Bronchial epithelial cell (primary cell): ENCODE data around the gene BCDIN3D. TPM values are rescaled to one million over a fixed set of nuclear protein-coding genes. Genes with fewer than 3 reads are reported as not detected.

Experiments
- DNase-seq: peaks from one replicate; pipeline ENCODE4 v3.0.0-alpha.2; 2010; ENCODE audit warnings: low read depth
- FAIRE-seq: peaks from 2 replicates; lab custom pipeline; 2011; peaks lifted over from hg19 to GRCh38; lab: Jason Lieb, UNC
- H3K27me3 ChIP-seq: 2 replicates; pipeline ENCODE4 v1.5.1; 2011; ENCODE audit warnings: low read length; ENCODE audit not compliant: control insufficient read depth, insufficient read depth
- H3K36me3 ChIP-seq: 2 replicates; pipeline ENCODE4 v1.5.1; 2011; ENCODE audit warnings: low read length; ENCODE audit not compliant: control insufficient read depth, insufficient read depth
- H3K4me3 ChIP-seq: 2 replicates; pipeline ENCODE4 v1.5.1; 2011; ENCODE audit warnings: mild to moderate bottlenecking, low read depth, low read length, control low read depth
- total RNA-seq: library from RNA; depleted of rRNA; stranded (reverse); fragments of >200 nt; gene quantifications from 2 replicates; pipeline ENCODE4 v1.2.1, GENCODE V29; 2014
- TF ChIP-seq, protein P1 (sequence below): IDR thresholded peaks from 2 replicates; pipeline ENCODE4 v1.5.1; 2011; ENCODE audit warnings: mild to moderate bottlenecking, moderate library complexity, low read length, control low read depth, inconsistent platforms; ENCODE audit not compliant: insufficient read depth, severe bottlenecking

BCDIN3D gene
- total RNA-seq, 1 donor from 2014 or later, result 7.4 TPM

DNA sequence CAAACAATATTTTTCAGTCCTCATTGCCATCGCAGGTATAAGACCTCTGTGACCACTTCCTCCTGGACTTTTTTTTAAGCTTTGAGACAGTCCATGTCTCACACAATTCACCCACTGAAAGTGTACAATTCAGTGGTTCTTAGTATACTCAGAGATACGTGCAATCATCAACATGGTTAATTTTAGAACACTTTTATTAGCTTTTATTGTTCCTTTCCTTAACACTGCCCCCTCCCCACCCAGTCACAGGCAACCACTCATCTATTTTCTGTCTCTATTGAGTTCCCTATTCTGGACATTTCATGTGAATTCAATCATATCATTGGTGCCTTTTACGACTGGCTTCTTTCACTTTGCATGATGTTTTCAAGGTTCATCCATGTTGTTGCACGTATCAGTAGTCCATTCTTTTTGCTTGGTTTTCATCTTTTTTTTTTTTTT lies 30.9 kb downstream of the BCDIN3D start:
- H3K36me3 ChIP-seq, result no peaks in the 10 kb centered on the region
- TF ChIP-seq, protein P1, sequence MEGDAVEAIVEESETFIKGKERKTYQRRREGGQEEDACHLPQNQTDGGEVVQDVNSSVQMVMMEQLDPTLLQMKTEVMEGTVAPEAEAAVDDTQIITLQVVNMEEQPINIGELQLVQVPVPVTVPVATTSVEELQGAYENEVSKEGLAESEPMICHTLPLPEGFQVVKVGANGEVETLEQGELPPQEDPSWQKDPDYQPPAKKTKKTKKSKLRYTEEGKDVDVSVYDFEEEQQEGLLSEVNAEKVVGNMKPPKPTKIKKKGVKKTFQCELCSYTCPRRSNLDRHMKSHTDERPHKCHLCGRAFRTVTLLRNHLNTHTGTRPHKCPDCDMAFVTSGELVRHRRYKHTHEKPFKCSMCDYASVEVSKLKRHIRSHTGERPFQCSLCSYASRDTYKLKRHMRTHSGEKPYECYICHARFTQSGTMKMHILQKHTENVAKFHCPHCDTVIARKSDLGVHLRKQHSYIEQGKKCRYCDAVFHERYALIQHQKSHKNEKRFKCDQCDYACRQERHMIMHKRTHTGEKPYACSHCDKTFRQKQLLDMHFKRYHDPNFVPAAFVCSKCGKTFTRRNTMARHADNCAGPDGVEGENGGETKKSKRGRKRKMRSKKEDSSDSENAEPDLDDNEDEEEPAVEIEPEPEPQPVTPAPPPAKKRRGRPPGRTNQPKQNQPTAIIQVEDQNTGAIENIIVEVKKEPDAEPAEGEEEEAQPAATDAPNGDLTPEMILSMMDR, result no peak
- no peak for DNase-seq
- no peak overlapping the region for H3K4me3 ChIP-seq
- peaks cover 1% of the 10 kb centered on the region for H3K27me3 ChIP-seq
- no peak for FAIRE-seq

DNA sequence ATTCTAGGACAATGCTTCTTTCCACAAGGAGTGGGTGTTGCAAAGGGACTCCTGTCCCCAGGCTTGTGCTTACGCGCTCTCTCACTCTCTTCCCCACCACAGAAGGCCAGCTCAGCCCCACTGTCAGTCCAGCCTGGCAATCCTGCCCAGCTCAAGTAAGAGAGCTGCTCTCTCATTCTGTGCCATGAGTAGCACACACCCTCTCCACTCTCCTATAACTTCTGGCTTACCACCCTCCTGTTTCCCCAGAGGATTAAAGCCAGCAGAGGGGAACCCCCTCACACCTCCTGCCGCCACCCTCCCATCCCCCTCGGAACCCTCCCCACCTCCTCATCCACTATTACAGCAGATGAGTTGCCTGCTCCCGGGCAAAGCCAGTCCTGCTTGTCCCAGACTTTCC lies 31.8 kb downstream of the BCDIN3D start:
- FAIRE-seq, result no peak
- DNase-seq, result no peak

DNA sequence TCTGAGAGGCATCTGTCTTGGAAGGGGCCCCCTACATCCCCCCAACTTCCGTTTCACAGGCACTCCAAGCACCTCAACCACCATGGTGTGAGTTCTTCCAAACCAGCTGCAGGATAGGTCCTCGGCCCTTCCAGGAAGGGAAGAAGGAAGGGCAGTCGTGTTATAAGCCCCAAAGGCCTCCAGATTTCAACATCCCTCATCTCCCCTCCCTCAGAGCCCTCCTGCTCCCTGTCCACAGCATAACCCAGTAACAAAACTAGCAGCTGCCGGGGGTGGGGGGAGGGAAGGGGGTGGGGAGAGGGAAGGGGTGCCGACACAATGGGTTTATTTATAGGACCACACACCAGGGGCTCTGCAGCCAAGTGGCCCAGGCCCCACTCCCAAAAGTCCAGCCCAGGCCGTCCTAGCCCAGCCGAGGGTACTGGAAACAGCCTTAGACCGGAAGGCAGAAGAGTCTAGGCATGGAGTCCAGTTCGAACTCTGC lies 33.0 kb downstream of the BCDIN3D start:
- no peak for FAIRE-seq
- TF ChIP-seq, protein P1, result no peak
- no peak for DNase-seq
- no peak overlapping the region for H3K4me3 ChIP-seq
- peaks cover 1% of the 10 kb centered on the region for H3K27me3 ChIP-seq
- peaks cover 2% of the 10 kb centered on the region for H3K36me3 ChIP-seq

More for the DNA sequence above, 31.8 kb downstream of the BCDIN3D start:
- H3K4me3 ChIP-seq, result no peak overlapping the region
- TF ChIP-seq, protein P1, result no peak
- H3K36me3 ChIP-seq, result no peaks in the 10 kb centered on the region
- H3K27me3 ChIP-seq, result peaks cover 1% of the 10 kb centered on the region

DNA sequence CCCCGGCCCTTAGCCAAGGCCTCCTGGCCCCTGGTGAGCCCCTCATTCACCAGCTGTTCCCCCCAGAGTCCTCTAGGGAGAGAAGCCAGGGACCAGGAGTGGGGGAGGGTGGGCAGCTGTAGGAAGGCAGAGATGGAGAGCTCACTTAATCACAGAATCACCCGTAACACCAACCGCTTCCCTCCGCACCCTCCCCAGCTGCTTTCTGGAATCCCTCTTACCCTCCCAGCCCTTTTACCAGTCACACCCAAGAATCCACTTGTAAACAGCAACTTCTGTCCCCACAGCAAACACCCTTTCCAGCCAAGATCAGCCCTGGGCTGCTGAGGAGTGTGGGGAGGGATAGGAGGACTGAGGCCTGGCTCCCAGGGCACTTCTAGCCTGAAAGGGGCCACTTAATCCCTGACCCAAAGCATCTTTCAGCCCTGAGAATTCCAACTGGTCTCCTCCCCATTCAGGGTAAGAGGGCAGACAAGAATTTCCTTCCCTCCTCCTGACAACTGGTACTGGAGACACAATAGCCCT lies 33.5 kb downstream of the BCDIN3D start:
- H3K4me3 ChIP-seq, result no peak overlapping the region
- no peak for DNase-seq
- TF ChIP-seq, protein P1, result no peak
- peaks cover 5% of the 10 kb centered on the region for H3K36me3 ChIP-seq
- FAIRE-seq, result no peak
- peaks cover 1% of the 10 kb centered on the region for H3K27me3 ChIP-seq

DNA sequence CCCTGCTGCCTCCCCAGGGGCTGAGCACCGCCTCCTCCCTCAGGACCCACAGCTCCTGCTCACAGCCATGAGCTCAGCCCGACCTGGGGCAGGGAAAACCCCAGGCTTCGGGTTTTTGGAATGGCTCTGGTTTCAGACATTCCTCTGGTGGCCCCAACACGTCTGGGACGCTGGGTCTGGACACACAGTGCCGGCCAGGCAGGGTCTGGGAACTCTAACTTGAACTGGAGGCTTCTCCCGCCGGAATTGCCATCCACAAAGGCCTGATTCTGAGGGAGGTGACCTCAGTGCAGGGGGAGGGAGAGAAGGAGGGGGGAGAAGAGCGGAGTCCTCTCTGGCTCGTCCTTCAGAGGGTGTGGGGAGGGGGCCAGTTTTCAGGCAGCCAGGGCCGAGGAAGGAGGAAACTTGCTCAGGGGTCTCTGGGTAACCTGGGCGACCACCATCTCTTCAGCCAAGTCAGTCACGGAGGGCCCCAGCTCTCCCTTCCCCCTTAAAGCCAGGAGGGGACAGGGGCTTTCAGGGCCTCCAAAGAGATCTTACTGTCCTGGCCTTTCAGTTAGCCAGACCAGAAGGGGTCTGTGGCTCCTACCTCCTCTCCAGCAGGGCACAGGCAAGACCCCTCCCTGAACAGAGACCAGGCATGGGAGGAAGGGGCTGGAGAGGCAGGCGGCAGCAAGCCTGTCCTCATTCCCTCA lies 34.1 kb downstream of the BCDIN3D start:
- TF ChIP-seq, protein P1, result no peak
- Histone ChIP-seq H3K27me3 (peaks cover 1% of the 10 kb centered on the region), H3K36me3 (peaks cover 5% of the 10 kb centered on the region), H3K4me3 (no peak overlapping the region)
- FAIRE-seq (no peak), DNase-seq (no peak)
